HepG2 (cell line): ENCODE results near the gene C6orf62. TPM values are rescaled to one million over a fixed set of nuclear protein-coding genes. Genes with fewer than 3 reads are reported as not detected.

ENCODE experiments used
- ATAC-seq: fragments of 200-7000 bp; cut with Tn5 transposase; 3 replicates; pipeline ENCODE4 v1.9.1; 2020; ENCODE audit warnings: mild to moderate bottlenecking, moderate library complexity
- BruUV-seq: library from RNA; stranded (reverse); fragments of 400-500 nt; replicated peaks from 2 replicates; lab custom pipeline; 2021; lab: Mats Ljungman, UMichigan
- CTCF ChIA-PET: fragments of 300-600 bp; formaldehyde crosslinking; extraction: SDS; loops from one replicate; lab custom pipeline; 2021; ENCODE audit warnings: low total read pairs, inconsistent platforms, low intra/inter-chr PET ratio; lab: Yijun Ruan, JAX
- POLR2A ChIA-PET: fragments of 350-600 bp; sonication (Branson Sonifier 250); formaldehyde crosslinking; loops from one replicate; lab custom pipeline; 2020; ENCODE audit warnings: antibody characterized with exemption, inconsistent platforms; lab: Yijun Ruan, JAX
- DNase-seq: peaks from one replicate; pipeline ENCODE4 v3.0.0-alpha.2; 2015; ENCODE audit warnings: low spot score
- FAIRE-seq: peaks from 3 replicates; lab custom pipeline; 2011; peaks lifted over from hg19 to GRCh38; lab: Jason Lieb, UNC
- H2AFZ ChIP-seq: one replicate; pipeline ENCODE4 v1.6.1; 2011; ENCODE audit warnings: low read length, inconsistent platforms
- H3K27ac ChIP-seq: fragments of 300-600 bp; 3 replicates; pipeline ENCODE4 v1.8.0; 2011; ENCODE audit warnings: mixed run types, mild to moderate bottlenecking, mixed read lengths, low read length, inconsistent platforms; ENCODE audit not compliant: insufficient read depth; ENCODE audit errors: extremely low read length
- H3K27me3 ChIP-seq, 2 experiments: fragments of 200-600 bp in 1 of 2; 2 replicates in 1 of 2; 3 replicates in 1 of 2; pipeline versions ENCODE4 v1.6.0 to v1.8.0; 2011; ENCODE audit warnings: low read length in 2 of 2, mild to moderate bottlenecking in 2 of 2, moderate library complexity in 2 of 2, inconsistent platforms in 1 of 2; ENCODE audit not compliant: insufficient read depth in 2 of 2, control insufficient read depth in 1 of 2
- H3K36me3 ChIP-seq, 2 experiments: fragments of 200-600 bp in 1 of 2; replicated peaks in 1 of 2; 2 replicates in 1 of 2; 3 replicates in 1 of 2; pipeline versions ENCODE4 v1.5.1 to v1.8.0; 2011; ENCODE audit warnings: low read length in 2 of 2, inconsistent platforms in 1 of 2; ENCODE audit not compliant: insufficient read depth in 2 of 2, control insufficient read depth in 1 of 2
- H3K4me1 ChIP-seq: 2 replicates; pipeline ENCODE4 v1.5.1; 2012; ENCODE audit warnings: low read length, inconsistent platforms; ENCODE audit not compliant: insufficient read depth
- H3K4me2 ChIP-seq: 2 replicates; pipeline ENCODE4 v1.6.0; 2011; ENCODE audit warnings: low read depth, low read length, inconsistent platforms
- H3K4me3 ChIP-seq, 3 experiments: fragments of 200-600 bp in 1 of 3; sonication (generic), shearing (Covaris generic) in 1 of 3; replicated peaks in 1 of 3; 2 replicates each; pipeline ENCODE4 v1.5.1; 2011 to 2016; ENCODE audit warnings: low read length in 3 of 3, inconsistent platforms in 2 of 3, low read depth in 2 of 3, mild to moderate bottlenecking in 2 of 3, control low read depth in 1 of 3, mixed read lengths in 1 of 3; ENCODE audit not compliant: insufficient read depth in 1 of 3
- H3K79me2 ChIP-seq: one replicate; pipeline ENCODE4 v1.6.1; 2011; ENCODE audit warnings: low read length, inconsistent platforms; ENCODE audit not compliant: insufficient read depth
- H3K9ac ChIP-seq: 2 replicates; pipeline ENCODE4 v1.6.0; 2011; ENCODE audit warnings: mild to moderate bottlenecking, low read depth, low read length, inconsistent platforms; ENCODE audit not compliant: insufficient read depth
- H3K9me3 ChIP-seq: 2 replicates; pipeline ENCODE4 v1.5.1; 2012; ENCODE audit warnings: mild to moderate bottlenecking, low read length
- H4K20me1 ChIP-seq: 2 replicates; pipeline ENCODE4 v1.6.0; 2011; ENCODE audit warnings: inconsistent platforms, mild to moderate bottlenecking, low read length, moderate library complexity; ENCODE audit not compliant: insufficient read depth
- ZNF333 ChIP-seq: sonication (generic); formaldehyde crosslinking; IDR thresholded peaks from 2 replicates; pipeline ENCODE4 v1.4.0; 2020; ENCODE audit warnings: mild to moderate bottlenecking, missing genetic modification reagents, borderline replicate concordance
- ZNF607 ChIP-seq: sonication (generic); formaldehyde crosslinking; IDR thresholded peaks from 2 replicates; pipeline ENCODE4 v1.5.1; 2020; ENCODE audit warnings: missing genetic modification reagents, mild to moderate bottlenecking, borderline replicate concordance
- ZNF7 ChIP-seq: IDR thresholded peaks from 2 replicates; pipeline ENCODE4 v1.6.1; 2016; ENCODE audit warnings: missing biosample characterization, missing genetic modification reagents
- WGBS: methylation state at CpG from one replicate; pipeline ENCODE4 v1.1.6; 2017; ENCODE audit warnings: low lambda C conversion rate; 5-methylcytosine and 5-hydroxymethylcytosine counted together
- in situ Hi-C: cut with HindIII; loops from 2 replicates; pipeline ENCODE4 v1.10.0; 2017; ENCODE audit warnings: low pct_unique_long_range_greater_than_20kb; ENCODE audit not compliant: extremely low pct_ligation_motif_present
- intact Hi-C: fragments of 100-400 bp; cut with micrococcal nuclease; formaldehyde crosslinking; loops from one replicate; pipeline ENCODE4 v1.10.0; 2022; ENCODE audit not compliant: unreplicated experiment
- polyA plus RNA-seq, 8 experiments: library from polyadenylated mRNA; depleted of rRNA in 3 of 8; stranded (reverse) in 7 of 8; unstranded in 1 of 8; fragments of >200 nt; fragmentation: Illumina TruSeq in 4 of 8; extraction: Trizol in 4 of 8; gene quantifications; 2 replicates each; pipeline versions ENCODE4 v1.2.1 to v1.2.3, GENCODE V29; 2011 to 2016; ENCODE audit warnings: low read depth in 4 of 8, missing spikeins in 1 of 8, mixed read lengths in 1 of 8; ENCODE audit not compliant: insufficient read depth in 1 of 8
- total RNA-seq, 5 experiments: library from RNA; depleted of rRNA; stranded (reverse); fragments of >200 nt; fragmentation: Illumina TruSeq; extraction: Trizol; gene quantifications; 2 replicates each; pipeline ENCODE4 v1.2.3, GENCODE V29; 2016; ENCODE audit warnings: low read depth in 1 of 5

Gene C6orf62
- total and polyA plus RNA-seq, 2 of the 13 experiments (the other 11 are each of a cell fraction or from before 2014, with no cell fraction given): 54.8 to 90.4 TPM

GRCh38 chr6:24691550-24691949 lies 27.4 kb downstream of the C6orf62 start:
- in situ Hi-C loops: loop anchor here (10.0 kb wide), 1 partner anchor 257 kb away; no protein-coding TSS in a partner anchor
- Histone ChIP-seq H3K27me3 (no peaks in the 10 kb centered on the region), H4K20me1 (no peaks in the 10 kb centered on the region), H3K4me1 (peaks cover 5% of the 10 kb centered on the region; the same call in 1 of the 2 replicates), H2AFZ (no peak overlapping the region), H3K27ac (no peak overlapping the region), H3K4me2 (no peak overlapping the region), H3K36me3 (no peaks in the 10 kb centered on the region; a peak in 1 of 5 replicates), H3K4me3 (no peak overlapping the region), H3K79me2 (no peaks in the 10 kb centered on the region), H3K9ac (no peak overlapping the region), H3K9me3 (no peaks in the 10 kb centered on the region)
- ChIA-PET CTCF (no interaction called here), POLR2A (no interaction called here)
- FAIRE-seq: no peak
- WGBS: 93% methylated on average over 3 of the region's 3 CpGs
- TF ChIP-seq ZNF333 (CRISPR knock-in tag): no peak
- ATAC-seq: no peak
- DNase-seq: no peak
- BruUV-seq: no TSS peak
- intact Hi-C loops: loop anchor here (10.0 kb wide), 2 partner anchors 167 to 197 kb away; partner anchors contain the start of gene ALDH5A1

GRCh38 chr6:24690593-24690992 lies 28.4 kb downstream of the C6orf62 start:
- H3K4me2 ChIP-seq: no peak overlapping the region
- H2AFZ ChIP-seq: no peak overlapping the region
- H3K4me1 ChIP-seq: peaks cover 5% of the 10 kb centered on the region; the same call in 1 of the 2 replicates
- TF ChIP-seq ZNF7 (CRISPR knock-in tag): peak; percentile 41; the same call in 1 of the 2 replicates
- no peak for TF ChIP-seq ZNF607 (CRISPR knock-in tag)
- TF ChIP-seq, all 625 proteins: peak for 1
- Histone ChIP-seq H3K36me3 (no peaks in the 10 kb centered on the region; a peak in 1 of 5 replicates), H3K27me3 (no peaks in the 10 kb centered on the region), H3K4me3 (no peak overlapping the region), H3K9me3 (no peaks in the 10 kb centered on the region), H3K79me2 (no peaks in the 10 kb centered on the region), H4K20me1 (no peaks in the 10 kb centered on the region), H3K9ac (no peak overlapping the region), H3K27ac (no peak overlapping the region)
- DNase-seq: no peak
- 67% methylated on average over 1 of the region's 1 CpG for WGBS
- no TSS peak for BruUV-seq
- FAIRE-seq: no peak
- ATAC-seq: no peak
- in situ Hi-C loops (loop anchor here (10.0 kb wide), 1 partner anchor 256 kb away; no protein-coding TSS in a partner anchor), intact Hi-C loops (loop anchor here (1.0 to 10.0 kb wide), 3 partner anchors 23 to 196 kb away; partner anchors contain the start of genes ACOT13 and ALDH5A1)
- ChIA-PET CTCF (no interaction called here), POLR2A (no interaction called here)
